ENCODE measurements around the gene TANC1.

- TF ChIP-seq CTCF (IDR thresholded peaks at IDR 0.05): no peak
- TF ChIP-seq ZFX (IDR thresholded peaks at IDR 0.05; ENCODE audit: borderline replicate concordance): no peak
These were observed 39.9 kb upstream of the TANC1 start for GRCh38 chr2:158928515-158928914.
